PC-3 (cell line): ENCODE measurements around the gene PTDSS2. TPM values are rescaled to one million over a fixed set of nuclear protein-coding genes. Genes with fewer than 3 reads are reported as not detected.
A peak's percentile ranks its signal among the peaks of the same experiment; 100 is the strongest.

Source experiments
- ATAC-seq: fragments of 200-7000 bp; cut with Tn5 transposase; 2 replicates; pipeline ENCODE4 v1.9.1; 2020; ENCODE audit warnings: mild to moderate bottlenecking, moderate library complexity
- BruUV-seq: library from RNA; stranded (reverse); fragments of 400-500 nt; replicated peaks from 2 replicates; lab custom pipeline; 2021; lab: Mats Ljungman, UMichigan
- CTCF ChIA-PET: fragments of 300-600 bp; sonication (Branson Sonifier 250); formaldehyde crosslinking; loops from one replicate; lab custom pipeline; 2022; ENCODE audit warnings: antibody characterized with exemption; lab: Charles Lee
- POLR2A ChIA-PET: fragments of 300-600 bp; sonication (Branson Sonifier 250); formaldehyde crosslinking; loops from one replicate; lab custom pipeline; 2022; ENCODE audit warnings: antibody characterized with exemption; ENCODE audit not compliant: unreplicated experiment; lab: Charles Lee
- DNase-seq: peaks from one replicate; pipeline ENCODE4 v3.0.0-alpha.2; 2015
- H2AFZ ChIP-seq: fragments of 300-600 bp; sonication (generic); 2 replicates; pipeline ENCODE4 v1.6.0; 2016; ENCODE audit warnings: antibody characterized with exemption, low read length
- H3F3A ChIP-seq: fragments of 300-600 bp; sonication (generic); one replicate; pipeline ENCODE4 v1.6.0; 2017; ENCODE audit warnings: antibody characterized with exemption, low read length, control low read depth, mild to moderate bottlenecking; ENCODE audit not compliant: unreplicated experiment
- H3K27ac ChIP-seq: fragments of 300-600 bp; sonication (generic); 2 replicates; pipeline ENCODE4 v1.5.1; 2016; ENCODE audit warnings: mild to moderate bottlenecking, low read length
- H3K27me3 ChIP-seq: fragments of 300-600 bp; sonication (generic); 2 replicates; pipeline ENCODE4 v1.6.1; 2016; ENCODE audit warnings: low read length, mixed read lengths
- H3K36me3 ChIP-seq: fragments of 300-600 bp; sonication (generic); 2 replicates; pipeline ENCODE4 v1.6.1; 2016; ENCODE audit warnings: low read depth, mixed run types, low read length, mixed read lengths
- H3K4me1 ChIP-seq: fragments of 300-600 bp; sonication (generic); 2 replicates; pipeline ENCODE4 v1.5.1; 2016; ENCODE audit warnings: low read length; ENCODE audit not compliant: insufficient read depth
- H3K4me2 ChIP-seq: fragments of 300-600 bp; sonication (generic); 2 replicates; pipeline ENCODE4 v1.6.0; 2016; ENCODE audit warnings: low read length
- H3K4me3 ChIP-seq: fragments of 300-600 bp; sonication (generic); 2 replicates; pipeline ENCODE4 v1.5.1; 2016; ENCODE audit warnings: mild to moderate bottlenecking, low read length, mixed read lengths
- H3K79me2 ChIP-seq: fragments of 300-600 bp; sonication (generic); 2 replicates; pipeline ENCODE4 v1.6.1; 2017; ENCODE audit warnings: low read length, mixed read lengths
- H3K9ac ChIP-seq: fragments of 300-600 bp; sonication (generic); 2 replicates; pipeline ENCODE4 v1.6.0; 2016; ENCODE audit warnings: mild to moderate bottlenecking, low read length
- H3K9me2 ChIP-seq: fragments of 300-600 bp; sonication (generic); replicated peaks from 2 replicates; pipeline ENCODE4 v1.6.1; 2016; ENCODE audit warnings: mixed run types, low read length, mixed read lengths
- H3K9me3 ChIP-seq: fragments of 300-600 bp; sonication (generic); 2 replicates; pipeline ENCODE4 v1.6.1; 2016; ENCODE audit warnings: low read length, mixed read lengths
- H4K20me1 ChIP-seq: fragments of 300-600 bp; sonication (generic); 2 replicates; pipeline ENCODE4 v1.6.1; 2016; ENCODE audit warnings: low read length, mixed read lengths
- CTCF ChIP-seq: fragments of 300-600 bp; sonication (generic); conservative IDR thresholded peaks from 2 replicates; pipeline ENCODE4 v1.5.1; 2017; ENCODE audit warnings: antibody characterized with exemption, low read depth, mild to moderate bottlenecking, low read length
- EZH2 ChIP-seq: fragments of 300-600 bp; sonication (generic); IDR thresholded peaks from one replicate; pipeline ENCODE4 v1.6.1; 2017; ENCODE audit warnings: antibody characterized with exemption, mild to moderate bottlenecking, low read length; ENCODE audit not compliant: unreplicated experiment
- EZH2phosphoT487 ChIP-seq: fragments of 300-600 bp; sonication (generic); IDR thresholded peaks from 2 replicates; pipeline ENCODE4 v1.6.1; 2018; ENCODE audit warnings: mild to moderate bottlenecking, antibody characterized with exemption, low read length, borderline replicate concordance
- intact Hi-C: fragments of 100-400 bp; cut with micrococcal nuclease; formaldehyde crosslinking; loops from 2 replicates; pipeline ENCODE4 v1.9.0; 2023
- total RNA-seq: library from RNA; depleted of rRNA; stranded (reverse); fragments of >200 nt; gene quantifications from 2 replicates; pipeline ENCODE4 v1.2.3, GENCODE V29; 2014

The PTDSS2 gene
- total RNA-seq, 1 experiment from 2014 or later, result 53.0 TPM

- POLR2A ChIA-PET, result no interaction called here
- peaks cover 5% of the 10 kb centered on the region for H3K79me2 ChIP-seq
Observed at GRCh38 chr11:498297-499181, 48.5 kb downstream of the PTDSS2 start.

DNA sequence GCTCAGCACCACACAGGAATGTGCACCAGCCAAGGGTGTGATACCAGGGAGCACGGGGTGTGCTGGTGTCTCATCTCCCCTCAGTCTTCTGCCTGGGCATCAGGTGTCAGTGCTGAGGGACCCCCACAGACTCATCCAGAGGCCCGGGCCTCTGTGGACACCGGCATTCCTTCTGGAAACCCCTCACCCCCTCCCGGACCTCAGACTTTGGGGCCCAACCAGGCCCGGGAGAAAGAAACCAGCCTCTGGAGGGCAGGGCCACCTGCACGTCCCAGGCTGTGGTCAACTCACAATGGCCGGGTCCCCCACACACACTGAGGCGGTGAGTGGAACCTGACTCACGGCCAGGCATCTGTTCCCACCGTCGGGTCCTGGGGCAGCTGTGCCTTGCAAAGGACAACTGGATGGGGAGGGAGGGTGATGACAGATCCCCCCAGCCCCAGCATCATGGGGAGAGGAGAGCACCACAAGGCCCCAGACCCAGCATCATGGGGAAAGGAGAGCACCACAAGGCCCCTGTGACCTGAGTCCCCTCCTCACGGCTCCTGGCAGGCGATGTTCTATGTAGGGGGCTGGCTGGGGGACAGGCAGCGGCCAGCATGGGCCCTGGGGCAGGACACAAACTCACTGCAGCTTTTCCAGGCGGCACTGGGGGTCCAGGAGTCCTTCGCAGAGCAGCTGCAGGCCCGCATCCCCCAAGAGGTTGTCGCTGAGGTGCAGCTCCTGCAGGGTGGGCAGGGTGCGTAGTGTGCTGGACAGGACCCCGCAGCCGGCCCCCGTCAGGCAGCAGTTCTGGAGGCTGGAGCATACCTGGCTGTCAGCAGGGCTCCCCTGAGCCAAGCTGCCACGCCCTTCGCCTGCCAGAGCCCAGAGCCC is 49.4 kb downstream of the PTDSS2 start:
- H2AFZ ChIP-seq, result no peak overlapping the region
- H3K36me3 ChIP-seq, result peaks cover 21% of the 10 kb centered on the region
- H3K27ac ChIP-seq, result no peak overlapping the region
- no peak overlapping the region for H3K4me2 ChIP-seq
- BruUV-seq, result no TSS peak
- H3K4me1 ChIP-seq, result peaks cover under 1% of the 10 kb centered on the region
- no peak for DNase-seq
- no peak overlapping the region for H3K9ac ChIP-seq
- ChIA-PET POLR2A (no interaction called here), CTCF (interaction anchor here (0.6 kb wide), 1 partner anchor 549 kb away, joined by 3 read pairs; no protein-coding TSS in a partner anchor)
- no peaks in the 10 kb centered on the region for H3K9me2 ChIP-seq
- no peak overlapping the region for H3K4me3 ChIP-seq
- no peaks in the 10 kb centered on the region for H3K9me3 ChIP-seq
- ATAC-seq, result no peak
- no peaks in the 10 kb centered on the region for H3K27me3 ChIP-seq
- TF ChIP-seq EZH2phosphoT487 (no peak), CTCF (no peak), EZH2 (no peak)
- H3K79me2 ChIP-seq, result peaks cover 14% of the 10 kb centered on the region
- no peaks in the 10 kb centered on the region for H3F3A ChIP-seq
- no peaks in the 10 kb centered on the region for H4K20me1 ChIP-seq
- intact Hi-C loops, result no loop called here

More at GRCh38 chr11:498297-499181, 48.5 kb downstream of the PTDSS2 start:
- no peak overlapping the region for H2AFZ ChIP-seq
- BruUV-seq, result TSS peak; percentile 39
- no peak overlapping the region for H3K27ac ChIP-seq
- no peaks in the 10 kb centered on the region for H3K4me1 ChIP-seq
- intact Hi-C loops, result no loop called here
- CTCF ChIA-PET, result interaction anchor here (0.6 kb wide), 1 partner anchor 550 kb away, joined by 3 read pairs; no protein-coding TSS in a partner anchor
- ATAC-seq, result no peak
- H3K27me3 ChIP-seq, result no peaks in the 10 kb centered on the region
- no peak overlapping the region for H3K4me2 ChIP-seq
- TF ChIP-seq CTCF (no peak), EZH2 (no peak), EZH2phosphoT487 (no peak)
- H3F3A ChIP-seq, result no peaks in the 10 kb centered on the region
- H3K4me3 ChIP-seq, result no peak overlapping the region
- H3K36me3 ChIP-seq, result peaks cover 21% of the 10 kb centered on the region
- no peak for DNase-seq
- no peaks in the 10 kb centered on the region for H3K9me2 ChIP-seq
- H3K9ac ChIP-seq, result no peak overlapping the region
- no peaks in the 10 kb centered on the region for H3K9me3 ChIP-seq
- no peaks in the 10 kb centered on the region for H4K20me1 ChIP-seq
